MM.1S (cell line): ENCODE data around the gene ZNF576.

Experiments
- DNase-seq: peaks from one replicate; pipeline ENCODE4 v3.0.0-alpha.2; 2015
- H2AFZ ChIP-seq: fragments of 300-600 bp; sonication (generic); 2 replicates; pipeline ENCODE4 v1.6.0; 2016; ENCODE audit warnings: antibody characterized with exemption, low read length
- H3F3A ChIP-seq: fragments of 300-600 bp; sonication (generic); 2 replicates; pipeline ENCODE4 v1.6.1; 2016; ENCODE audit warnings: mild to moderate bottlenecking, antibody characterized with exemption, low read length, moderate library complexity, mixed read lengths; ENCODE audit not compliant: insufficient read depth
- H3K27ac ChIP-seq: fragments of 300-600 bp; sonication (generic); 2 replicates; pipeline ENCODE4 v1.5.1; 2016; ENCODE audit warnings: mild to moderate bottlenecking, low read length
- H3K27me3 ChIP-seq: fragments of 300-600 bp; sonication (generic); replicated peaks from 2 replicates; pipeline ENCODE4 v1.6.0; 2016; ENCODE audit warnings: low read length; ENCODE audit not compliant: insufficient read depth
- H3K36me3 ChIP-seq: fragments of 300-600 bp; sonication (generic); replicated peaks from 2 replicates; pipeline ENCODE4 v1.6.1; 2016; ENCODE audit warnings: mild to moderate bottlenecking, low read length, mixed read lengths; ENCODE audit not compliant: insufficient read depth
- H3K4me1 ChIP-seq: fragments of 300-600 bp; sonication (generic); 2 replicates; pipeline ENCODE4 v1.6.1; 2016; ENCODE audit warnings: low read length, mixed read lengths
- H3K4me2 ChIP-seq: fragments of 300-600 bp; sonication (generic); 2 replicates; pipeline ENCODE4 v1.6.0; 2016; ENCODE audit warnings: low read depth, low read length
- H3K4me3 ChIP-seq: fragments of 300-600 bp; sonication (generic); 2 replicates; pipeline ENCODE4 v1.5.1; 2016; ENCODE audit warnings: low read length, mixed read lengths
- H3K79me2 ChIP-seq: fragments of 300-600 bp; sonication (generic); 2 replicates; pipeline ENCODE4 v1.6.1; 2016; ENCODE audit warnings: mixed run types, low read length, mixed read lengths
- H3K9ac ChIP-seq: fragments of 300-600 bp; sonication (generic); 2 replicates; pipeline ENCODE4 v1.6.1; 2016; ENCODE audit warnings: low read length, mixed read lengths
- H3K9me2 ChIP-seq: fragments of 300-600 bp; sonication (generic); replicated peaks from 2 replicates; pipeline ENCODE4 v1.6.1; 2016; ENCODE audit warnings: mild to moderate bottlenecking, low read length, mixed read lengths; ENCODE audit not compliant: insufficient read depth
- H3K9me3 ChIP-seq: fragments of 300-600 bp; sonication (generic); replicated peaks from 2 replicates; pipeline ENCODE4 v1.6.1; 2016; ENCODE audit warnings: mild to moderate bottlenecking, low read length, mixed read lengths; ENCODE audit not compliant: insufficient read depth
- H4K20me1 ChIP-seq: fragments of 300-600 bp; sonication (generic); 2 replicates; pipeline ENCODE4 v1.6.1; 2016; ENCODE audit warnings: mild to moderate bottlenecking, low read length, moderate library complexity, mixed read lengths; ENCODE audit not compliant: insufficient read depth
- CTCF ChIP-seq: fragments of 300-600 bp; sonication (generic); IDR thresholded peaks from 2 replicates; pipeline ENCODE4 v1.5.1; 2016; ENCODE audit warnings: antibody characterized with exemption, low read length, mixed read lengths
- EZH2 ChIP-seq: fragments of 300-600 bp; sonication (generic); optimal IDR thresholded peaks from 2 replicates; pipeline ENCODE3; 2017; ENCODE audit warnings: low read depth, mild to moderate bottlenecking, antibody characterized with exemption, low read length, mixed read lengths
- EZH2phosphoT487 ChIP-seq: fragments of 300-600 bp; sonication (generic); IDR thresholded peaks from 2 replicates; pipeline ENCODE4 v1.6.1; 2018; ENCODE audit warnings: antibody characterized with exemption, low read length

ZNF576 gene

GRCh38 chr19:43605875-43606568 is 9.6 kb downstream of the ZNF576 start:
- Histone ChIP-seq H3K79me2 (0 out of 2 replicates have a peak, but pooled peaks cover 2% of the 10 kb centered on the region), H3K9me3 (no peaks in the 10 kb centered on the region), H3K9me2 (no peaks in the 10 kb centered on the region), H2AFZ (no peak overlapping the region), H3K4me1 (no peaks in the 10 kb centered on the region), H3K27ac (no peak overlapping the region), H3K36me3 (no peaks in the 10 kb centered on the region), H3K4me3 (no peak overlapping the region), H3F3A (no peaks in the 10 kb centered on the region), H3K9ac (no peak overlapping the region), H3K27me3 (no peaks in the 10 kb centered on the region), H4K20me1 (no peaks in the 10 kb centered on the region), H3K4me2 (no peak overlapping the region)
- no peak for DNase-seq
- TF ChIP-seq EZH2 (no peak), EZH2phosphoT487 (no peak), CTCF (no peak)

GRCh38 chr19:43606569-43607229 is 10.3 kb downstream of the ZNF576 start:
- Histone ChIP-seq H3K9me2 (no peaks in the 10 kb centered on the region), H3K9me3 (no peaks in the 10 kb centered on the region), H3K79me2 (peaks cover 5% of the 10 kb centered on the region; the same call in 1 of the 2 replicates), H3K9ac (no peak overlapping the region), H3F3A (no peaks in the 10 kb centered on the region), H3K4me1 (no peaks in the 10 kb centered on the region), H2AFZ (no peak overlapping the region), H3K4me2 (no peak overlapping the region), H3K4me3 (no peak overlapping the region), H3K27me3 (no peaks in the 10 kb centered on the region), H4K20me1 (no peaks in the 10 kb centered on the region), H3K27ac (no peak overlapping the region), H3K36me3 (no peaks in the 10 kb centered on the region)
- no peak for DNase-seq
- TF ChIP-seq CTCF (no peak), EZH2 (no peak), EZH2phosphoT487 (no peak)

GRCh38 chr19:43607238-43608205 is 11.1 kb downstream of the ZNF576 start:
- Histone ChIP-seq H3K4me3 (no peak overlapping the region), H3K9ac (no peak overlapping the region), H3K79me2 (peaks cover 9% of the 10 kb centered on the region; the same call in 1 of the 2 replicates), H3K9me3 (no peaks in the 10 kb centered on the region), H3K27me3 (no peaks in the 10 kb centered on the region), H3K27ac (no peak overlapping the region), H3K4me1 (no peaks in the 10 kb centered on the region), H3K9me2 (no peaks in the 10 kb centered on the region), H2AFZ (no peak overlapping the region), H3K4me2 (no peak overlapping the region), H4K20me1 (no peaks in the 10 kb centered on the region), H3F3A (no peaks in the 10 kb centered on the region), H3K36me3 (no peaks in the 10 kb centered on the region)
- TF ChIP-seq CTCF, result no peak
- TF ChIP-seq EZH2phosphoT487, result no peak
- TF ChIP-seq EZH2, result no peak
- no peak for DNase-seq
